ELR (cell line): Measurements from ENCODE around the gene CUL1.

Experiments used
- DNase-seq: peaks from one replicate; pipeline ENCODE4 v3.0.0-alpha.2; 2015; ENCODE audit warnings: low read depth

CUL1 gene

DNA sequence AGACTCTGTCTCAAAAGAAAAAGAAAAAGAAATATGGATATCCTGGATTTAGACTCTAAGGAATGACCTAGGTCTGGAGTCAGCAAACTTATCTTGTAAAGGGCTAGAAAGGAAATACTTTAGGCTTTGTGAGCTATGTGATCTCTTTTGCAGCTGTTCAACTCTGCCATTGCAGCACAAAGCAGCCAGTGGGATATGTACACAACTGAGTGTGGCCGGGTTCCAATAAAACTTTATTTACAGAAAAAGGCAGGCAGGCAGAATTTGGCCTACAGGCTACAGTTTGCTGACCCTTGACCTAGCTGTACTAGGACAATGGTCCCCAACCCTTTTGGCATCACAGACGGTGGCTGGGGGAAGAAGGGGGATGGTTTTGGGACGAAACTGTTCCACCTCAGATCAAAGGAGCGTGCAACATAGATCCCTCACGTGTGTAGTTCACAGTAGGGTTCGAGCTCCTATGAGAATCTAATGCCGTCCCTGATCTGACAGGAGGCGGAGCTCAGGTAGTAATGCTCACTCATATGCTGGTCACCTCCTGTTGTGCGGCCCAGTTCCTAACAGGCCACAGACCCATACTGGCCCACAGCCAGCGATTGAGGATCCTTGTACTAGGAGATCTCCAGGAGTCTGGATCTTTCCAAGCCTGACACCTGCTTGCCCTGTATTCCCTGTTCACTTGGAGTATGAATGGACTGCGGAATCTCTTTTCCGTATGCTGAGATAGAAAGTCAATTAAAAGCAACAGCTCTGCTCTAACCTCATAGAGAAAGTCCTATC lies 63.0 kb downstream of the CUL1 start:
- no peak for DNase-seq

DNA sequence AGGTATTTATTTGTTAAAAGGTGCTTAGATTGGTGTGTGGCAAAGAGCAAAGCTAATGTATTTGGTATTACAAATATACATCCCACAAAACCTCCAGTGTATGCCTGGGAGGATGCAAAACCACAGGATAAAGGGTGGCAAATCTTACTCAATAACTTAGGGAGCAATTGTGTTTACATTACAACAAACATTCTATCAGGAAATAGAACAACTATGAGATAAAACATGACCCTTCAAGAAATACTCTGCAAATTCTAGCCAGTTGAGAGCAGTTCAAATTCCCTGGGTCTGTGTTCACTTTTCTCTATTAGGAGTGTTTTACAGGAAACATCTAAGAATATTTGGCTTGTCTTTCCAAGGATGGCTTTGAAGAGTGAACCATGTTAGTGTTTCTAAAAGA lies 64.9 kb downstream of the CUL1 start:
- DNase-seq, result peak; percentile 28

- no peak for DNase-seq
These were observed 71.3 kb downstream of the CUL1 start for GRCh38 chr7:148770004-148770403.

GRCh38 chr7:148772297-148773089 lies 73.8 kb downstream of the CUL1 start:
- peak; percentile 97 for DNase-seq

- no peak for DNase-seq
These were observed 74.6 kb downstream of the CUL1 start for GRCh38 chr7:148773334-148773733.

DNA sequence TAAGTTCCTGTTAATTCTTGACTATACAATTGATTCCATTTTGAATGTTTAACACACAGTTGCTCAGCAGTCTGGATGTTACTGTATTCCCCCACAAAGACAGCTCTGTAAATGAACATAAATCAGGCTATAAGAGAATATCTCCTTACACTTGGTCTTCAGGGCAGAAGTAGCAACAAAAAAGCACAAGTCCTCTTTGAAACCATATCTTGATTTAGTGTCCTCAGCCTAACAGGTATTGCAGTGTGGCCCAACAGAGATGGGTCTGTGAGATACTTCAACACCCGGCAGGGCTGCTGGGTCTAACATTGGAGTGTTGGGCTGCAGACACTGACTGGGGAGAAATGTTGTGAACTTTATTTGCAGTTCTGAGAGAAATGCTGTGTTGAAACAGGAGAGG lies 75.8 kb downstream of the CUL1 start:
- no peak for DNase-seq

GRCh38 chr7:148782757-148783456 lies 84.2 kb downstream of the CUL1 start:
- DNase-seq, result no peak

DNA sequence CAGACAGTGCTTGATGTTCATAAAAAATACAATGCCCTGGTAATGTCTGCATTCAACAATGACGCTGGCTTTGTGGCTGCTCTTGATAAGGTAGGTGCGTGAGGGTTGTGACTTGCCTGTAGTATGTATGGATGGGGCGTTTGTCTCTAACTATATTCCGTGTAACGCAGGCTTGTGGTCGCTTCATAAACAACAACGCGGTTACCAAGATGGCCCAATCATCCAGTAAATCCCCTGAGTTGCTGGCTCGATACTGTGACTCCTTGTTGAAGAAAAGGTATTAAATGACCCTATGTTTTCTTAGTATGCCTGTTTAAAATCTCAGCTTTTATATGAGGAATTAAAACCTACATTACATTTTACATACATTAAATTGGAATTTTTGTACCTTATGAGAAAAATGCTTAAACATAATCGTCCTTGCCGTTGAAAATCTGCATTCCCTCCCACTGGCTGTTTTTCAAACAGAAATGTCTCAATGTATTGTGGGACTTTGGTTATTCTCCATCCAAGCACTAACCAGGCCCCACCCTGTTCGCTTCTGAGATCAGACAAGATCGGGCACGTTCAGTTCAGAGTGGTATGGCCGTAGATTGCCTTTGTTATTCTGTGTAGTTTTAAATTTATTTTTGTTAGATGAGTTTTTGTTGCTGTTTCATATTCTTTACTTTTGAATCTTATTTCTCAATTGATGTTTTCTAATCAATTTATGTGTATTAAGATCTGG lies 85.3 kb downstream of the CUL1 start:
- DNase-seq, result no peak

- no peak for DNase-seq
These were observed 89.0 kb downstream of the CUL1 start for GRCh38 chr7:148787571-148788295.

GRCh38 chr7:148789220-148789619 lies 90.5 kb downstream of the CUL1 start:
- DNase-seq, result no peak

- DNase-seq, result no peak
These were observed 91.5 kb downstream of the CUL1 start for GRCh38 chr7:148790131-148790726.

DNA sequence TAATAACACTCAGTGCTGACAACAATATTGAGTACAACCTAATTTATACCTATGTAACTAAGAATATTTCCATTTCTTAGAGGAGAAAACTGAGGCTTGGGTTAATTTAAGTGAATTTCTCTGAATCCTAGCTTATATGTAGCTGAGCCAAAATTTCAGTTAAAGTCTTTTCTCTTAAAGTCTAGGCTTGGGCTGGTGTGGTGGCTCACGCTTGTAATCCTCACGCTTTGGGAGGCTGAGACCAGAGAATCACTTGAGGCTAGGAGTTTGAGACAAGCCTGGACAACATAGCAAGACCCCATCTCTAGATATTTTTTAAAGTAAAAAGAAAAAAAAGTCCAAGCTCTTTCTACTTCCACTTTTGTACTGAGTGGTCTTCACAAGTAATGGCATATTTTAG lies 92.1 kb downstream of the CUL1 start:
- no peak for DNase-seq

- DNase-seq, result no peak
These were observed 92.8 kb downstream of the CUL1 start for GRCh38 chr7:148791546-148791945.

- no peak for DNase-seq
These were observed 94.9 kb downstream of the CUL1 start for GRCh38 chr7:148793590-148793989.

DNA sequence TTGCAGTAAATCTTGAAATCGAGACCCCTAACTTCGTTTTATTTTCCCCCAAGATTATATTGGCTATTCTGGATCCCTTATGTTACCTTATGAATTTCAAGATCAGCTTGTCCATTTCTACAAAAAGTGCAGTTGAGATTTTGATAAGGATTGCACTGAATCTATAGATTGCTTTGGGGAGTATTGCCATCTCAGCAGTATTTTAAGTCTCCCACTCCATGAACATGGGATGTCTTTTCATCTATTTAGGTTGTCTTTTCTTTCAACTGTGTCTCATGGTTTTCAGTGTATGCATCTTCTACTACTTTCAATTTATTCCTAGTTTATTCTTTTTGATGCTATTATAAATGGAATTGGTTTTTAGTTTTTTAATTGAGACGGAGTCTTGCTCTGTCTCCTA lies 95.8 kb downstream of the CUL1 start:
- no peak for DNase-seq

DNA sequence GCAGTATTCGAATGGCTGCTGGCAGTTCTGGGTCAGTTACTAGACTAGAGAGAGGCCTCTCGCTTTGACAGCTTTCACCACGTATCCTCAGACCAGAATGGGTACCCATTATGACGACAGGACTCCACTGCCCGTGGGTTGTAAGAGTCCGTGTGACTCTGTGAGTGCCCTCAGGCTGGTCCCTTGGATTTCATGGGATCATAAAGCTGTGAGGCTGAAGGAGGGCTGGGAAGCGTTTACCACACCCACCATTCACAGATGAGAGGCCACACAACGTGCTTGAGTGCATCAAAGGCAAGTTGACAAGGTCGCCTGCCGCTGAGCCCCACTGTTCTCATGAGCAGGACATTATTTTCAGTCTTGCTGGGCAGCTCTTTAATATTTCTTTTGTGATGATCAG lies 98.1 kb downstream of the CUL1 start:
- DNase-seq, result no peak

DNA sequence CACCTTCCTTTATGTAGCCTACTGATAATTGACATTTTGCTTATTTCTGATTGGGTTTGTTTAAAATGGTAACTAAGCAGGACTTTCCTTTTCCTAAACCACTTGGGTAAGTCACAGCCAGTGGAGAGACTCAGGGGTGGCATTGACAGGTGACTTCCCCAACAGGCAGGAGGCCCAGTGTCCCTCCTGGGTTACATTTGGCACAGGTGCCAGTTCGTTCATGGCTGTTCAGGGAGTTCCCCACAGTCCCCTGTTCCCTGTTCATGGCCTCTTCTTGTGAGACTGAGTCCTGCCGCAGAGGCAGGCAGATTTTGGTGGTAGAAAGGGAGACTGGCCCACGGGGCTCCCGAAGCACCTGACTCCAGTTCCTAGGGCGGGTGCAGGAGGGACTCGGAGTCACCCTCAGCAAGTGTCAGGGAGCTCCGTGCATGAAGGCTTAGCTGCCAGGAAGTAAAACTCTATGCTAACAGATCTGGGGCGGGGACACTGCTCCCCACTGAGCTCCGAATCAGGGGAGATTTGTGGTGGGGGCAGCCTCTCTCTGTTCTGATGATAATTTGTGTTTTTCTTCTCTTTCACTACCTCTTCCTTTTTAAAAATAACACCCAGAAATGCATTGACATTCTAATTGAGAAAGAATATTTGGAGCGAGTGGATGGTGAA lies 101.3 kb downstream of the CUL1 start:
- no peak for DNase-seq

- no peak for DNase-seq
These were observed 102.0 kb downstream of the CUL1 start for GRCh38 chr7:148800677-148801076.

- no peak for DNase-seq
These were observed 103.4 kb downstream of the CUL1 start for GRCh38 chr7:148802101-148802493.

- no peak for DNase-seq
These were observed 104.4 kb downstream of the CUL1 start for GRCh38 chr7:148803094-148803493.
